GM12875 (cell line): ENCODE measurements around the gene TPSG1.

Experiments
- H3K4me3 ChIP-seq: one replicate; pipeline ENCODE4 v1.5.1; 2011; ENCODE audit warnings: low read depth, low read length, control low read depth
- CTCF ChIP-seq: IDR thresholded peaks from 2 replicates; pipeline ENCODE4 v1.5.1; 2011; ENCODE audit warnings: low read depth, mild to moderate bottlenecking, control low read depth, inconsistent platforms, low read length, moderate library complexity, borderline replicate concordance; ENCODE audit not compliant: insufficient read depth

TPSG1 gene

DNA sequence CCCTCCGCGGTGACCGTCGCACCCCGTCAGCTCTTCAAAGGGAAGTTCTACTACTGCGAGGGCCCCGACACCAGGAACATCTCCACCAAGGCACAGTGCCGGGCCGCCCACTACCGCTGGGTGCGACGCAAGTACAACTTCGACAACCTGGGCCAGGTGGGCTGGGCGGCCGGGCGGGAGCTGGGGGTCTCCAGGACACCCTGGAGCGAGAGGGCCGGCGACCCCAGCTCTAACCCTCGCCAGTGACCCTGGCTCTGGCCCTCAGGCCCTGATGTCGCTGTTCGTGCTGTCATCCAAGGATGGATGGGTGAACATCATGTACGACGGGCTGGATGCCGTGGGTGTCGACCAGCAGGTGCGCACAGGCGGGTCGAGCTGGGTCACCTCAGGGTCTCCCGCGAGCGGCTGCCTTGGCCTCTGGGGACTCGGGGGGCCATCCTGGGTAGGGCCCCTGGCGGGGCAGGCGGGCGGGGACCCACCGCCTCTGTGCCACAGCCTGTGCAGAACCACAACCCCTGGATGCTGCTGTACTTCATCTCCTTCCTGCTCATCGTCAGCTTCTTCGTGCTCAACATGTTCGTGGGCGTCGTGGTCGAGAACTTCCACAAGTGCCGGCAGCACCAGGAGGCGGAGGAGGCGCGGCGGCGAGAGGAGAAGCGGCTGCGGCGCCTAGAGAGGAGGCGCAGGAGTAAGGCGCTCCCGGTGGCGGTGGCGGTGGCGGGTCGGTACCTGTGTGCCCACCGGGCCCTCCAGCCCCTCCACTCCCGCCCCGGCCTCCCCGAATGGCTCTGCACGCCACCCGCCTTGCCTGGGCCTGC, 13.4 kb downstream of the TPSG1 start:
- no peak overlapping the region for H3K4me3 ChIP-seq
- no peak for TF ChIP-seq CTCF

DNA sequence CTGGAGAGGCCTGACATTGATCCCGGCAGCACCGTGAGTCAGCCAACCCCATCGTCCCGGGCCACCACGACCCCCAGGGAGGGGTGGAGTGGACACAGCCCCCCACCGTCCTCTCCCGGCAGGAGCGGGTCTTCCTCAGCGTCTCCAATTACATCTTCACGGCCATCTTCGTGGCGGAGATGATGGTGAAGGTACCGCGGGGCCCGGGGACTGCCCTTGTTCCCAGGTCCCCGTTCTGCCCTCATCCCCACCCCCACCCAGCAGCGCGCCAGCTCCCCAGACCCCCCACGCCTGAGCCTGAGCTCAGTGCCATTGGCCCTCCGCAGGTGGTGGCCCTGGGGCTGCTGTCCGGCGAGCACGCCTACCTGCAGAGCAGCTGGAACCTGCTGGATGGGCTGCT, 14.6 kb downstream of the TPSG1 start:
- no peak overlapping the region for H3K4me3 ChIP-seq
- TF ChIP-seq CTCF = no peak

DNA sequence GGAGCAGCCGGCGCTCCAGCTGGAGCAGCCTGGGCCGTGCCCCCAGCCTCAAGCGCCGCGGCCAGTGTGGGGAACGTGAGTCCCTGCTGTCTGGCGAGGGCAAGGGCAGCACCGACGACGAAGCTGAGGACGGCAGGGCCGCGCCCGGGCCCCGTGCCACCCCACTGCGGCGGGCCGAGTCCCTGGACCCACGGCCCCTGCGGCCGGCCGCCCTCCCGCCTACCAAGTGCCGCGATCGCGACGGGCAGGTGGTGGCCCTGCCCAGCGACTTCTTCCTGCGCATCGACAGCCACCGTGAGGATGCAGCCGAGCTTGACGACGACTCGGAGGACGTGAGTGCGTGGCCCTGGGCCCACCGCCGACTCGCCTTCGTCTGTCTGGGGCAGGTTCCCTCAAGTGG, 16.0 kb downstream of the TPSG1 start:
- no peak for TF ChIP-seq CTCF

DNA sequence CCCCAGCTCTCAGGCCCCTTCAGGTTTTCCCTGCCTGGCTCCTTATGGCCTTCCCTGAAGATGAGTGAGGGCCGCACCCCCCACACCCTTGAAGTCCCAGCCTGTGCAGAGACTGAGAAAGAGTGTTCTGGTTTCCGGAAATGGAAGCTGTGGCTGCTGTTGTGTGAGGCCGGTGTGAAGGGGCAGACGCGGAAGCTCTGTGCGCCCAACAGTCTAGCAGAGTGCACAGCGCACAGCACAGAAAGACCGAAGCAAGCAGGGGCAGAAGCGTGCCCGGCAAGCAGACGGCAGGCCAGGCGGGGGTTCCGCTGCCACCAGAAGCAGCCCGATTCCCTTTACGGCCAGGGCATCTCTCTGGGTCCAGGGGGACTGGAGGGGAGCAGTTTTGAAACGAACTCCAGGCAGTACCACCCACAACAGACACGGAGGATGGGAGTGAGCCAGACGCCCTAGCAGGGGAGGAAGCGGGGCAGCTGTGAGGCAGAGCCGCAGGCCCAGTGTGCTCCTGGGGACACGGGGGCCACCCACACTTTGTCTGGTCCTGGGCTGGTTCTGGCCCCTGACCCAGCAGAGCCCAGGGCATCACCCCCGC, 16.7 kb downstream of the TPSG1 start:
- no peak overlapping the region for H3K4me3 ChIP-seq
- TF ChIP-seq CTCF = no peak

More for the DNA sequence above, 16.0 kb downstream of the TPSG1 start:
- no peak overlapping the region for H3K4me3 ChIP-seq

- H3K4me3 ChIP-seq = no peak overlapping the region
- no peak for TF ChIP-seq CTCF
Observed at GRCh38 chr16:1206786-1207185, 18.3 kb downstream of the TPSG1 start.

GRCh38 chr16:1206326-1206725, 18.7 kb downstream of the TPSG1 start:
- no peak overlapping the region for H3K4me3 ChIP-seq
- no peak for TF ChIP-seq CTCF

DNA sequence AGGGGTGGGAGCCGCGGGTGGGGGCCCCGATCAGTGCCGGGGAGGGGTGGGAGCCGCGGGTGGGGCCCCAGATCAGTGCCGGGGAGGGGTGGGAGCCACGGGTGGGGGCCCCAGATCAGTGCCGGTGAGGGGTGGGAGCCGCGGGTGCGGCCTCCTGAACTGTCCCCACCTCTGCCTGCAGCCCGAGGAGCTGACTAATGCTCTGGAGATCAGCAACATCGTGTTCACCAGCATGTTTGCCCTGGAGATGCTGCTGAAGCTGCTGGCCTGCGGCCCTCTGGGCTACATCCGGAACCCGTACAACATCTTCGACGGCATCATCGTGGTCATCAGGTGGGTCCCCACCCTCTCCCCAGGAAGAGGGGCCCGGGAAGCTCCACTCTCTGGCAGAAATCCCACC, 20.1 kb downstream of the TPSG1 start:
- no peak for TF ChIP-seq CTCF
- H3K4me3 ChIP-seq = no peak overlapping the region
